Measurements from ENCODE around the gene CFAP299.

Gene CFAP299

DNA sequence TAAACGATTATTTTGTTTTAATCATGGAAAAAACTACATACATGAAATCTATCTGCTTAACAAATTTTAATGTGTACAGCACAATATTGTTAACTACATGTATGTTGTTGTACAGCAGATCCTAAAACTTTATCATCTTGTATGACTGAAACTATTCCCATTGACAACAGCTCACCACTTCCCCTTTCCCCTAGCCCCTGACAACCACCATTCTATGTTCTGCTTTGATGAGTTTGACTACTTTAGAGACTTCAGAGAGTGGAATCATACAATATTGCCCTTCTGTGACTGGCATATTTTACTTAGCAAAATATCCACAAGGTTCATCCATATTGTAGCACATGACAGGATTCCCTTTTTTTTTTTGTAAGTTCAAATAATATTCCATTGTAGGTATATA lies 185.9 kb downstream of the CFAP299 start:
- no peak for DNase-seq (ENCODE audit: low read depth)

DNA sequence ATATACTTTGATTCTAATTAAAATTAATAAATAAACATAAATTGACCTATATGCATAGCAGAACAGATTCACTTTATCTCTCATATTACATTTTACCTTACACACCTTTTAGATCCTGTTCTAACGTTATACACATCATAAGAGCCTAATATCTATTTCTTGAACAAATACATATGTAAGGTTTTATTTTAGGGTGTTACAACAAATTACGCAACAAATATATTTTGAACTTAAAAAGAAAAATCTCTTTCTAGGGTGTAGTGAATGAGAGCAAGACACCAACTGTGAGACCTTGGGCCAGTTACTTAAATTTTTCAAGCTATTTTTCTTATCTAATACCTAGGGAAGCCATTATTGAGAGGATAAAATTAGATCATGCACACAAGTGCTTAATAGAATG lies 191.2 kb downstream of the CFAP299 start:
- no peak for DNase-seq (ENCODE audit: low read depth)

DNA sequence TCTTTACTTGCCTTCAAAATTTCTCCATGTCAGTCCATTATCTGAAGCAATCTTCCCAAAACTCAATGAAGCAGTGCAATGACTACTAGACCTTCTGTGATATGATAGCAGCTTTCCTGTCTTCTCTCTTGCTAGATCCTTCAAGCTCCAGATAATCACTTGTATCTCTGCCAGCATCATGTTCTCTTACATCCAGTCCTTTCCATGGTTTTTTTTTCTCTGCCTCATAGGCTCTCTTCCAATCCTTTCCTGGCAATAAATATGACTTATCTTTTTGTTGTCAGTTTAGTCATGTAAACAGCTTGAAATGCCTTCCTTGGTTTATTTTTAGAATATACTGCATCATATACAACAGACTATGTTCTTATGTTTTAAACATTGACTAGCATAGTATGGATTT lies 193.5 kb downstream of the CFAP299 start:
- DNase-seq (ENCODE audit: low read depth) = no peak

DNA sequence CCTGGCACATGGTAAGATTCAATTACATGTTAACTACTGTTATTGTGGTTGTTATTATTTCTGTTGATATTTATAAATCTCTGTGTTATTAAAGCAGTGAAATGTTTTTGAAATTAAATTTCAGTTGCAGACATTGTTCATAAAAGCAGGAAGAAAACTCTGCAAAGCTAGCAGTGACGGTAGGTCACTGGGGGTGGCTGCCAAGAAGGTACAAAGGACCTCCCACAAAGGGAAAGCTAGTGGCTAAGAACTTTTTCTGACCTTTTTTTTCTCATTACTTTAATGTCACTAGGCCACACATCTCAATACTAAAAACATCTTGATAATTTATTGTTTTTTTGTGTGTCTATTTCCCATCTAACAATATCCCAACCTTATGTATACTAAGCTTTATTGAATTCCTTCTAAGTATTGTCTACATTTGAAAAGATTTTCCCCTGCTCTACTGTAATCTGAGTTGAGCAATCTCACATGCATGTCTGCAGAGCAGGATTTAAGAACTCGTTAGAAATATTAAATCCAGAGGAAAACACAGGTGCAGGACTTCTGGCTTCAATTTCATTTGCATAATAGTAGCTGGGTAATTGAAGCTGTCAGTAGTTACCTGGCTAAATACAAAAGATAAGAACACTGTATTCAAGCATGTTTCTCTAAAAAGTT lies 197.3 kb downstream of the CFAP299 start:
- no peak for DNase-seq (ENCODE audit: low read depth)

DNA sequence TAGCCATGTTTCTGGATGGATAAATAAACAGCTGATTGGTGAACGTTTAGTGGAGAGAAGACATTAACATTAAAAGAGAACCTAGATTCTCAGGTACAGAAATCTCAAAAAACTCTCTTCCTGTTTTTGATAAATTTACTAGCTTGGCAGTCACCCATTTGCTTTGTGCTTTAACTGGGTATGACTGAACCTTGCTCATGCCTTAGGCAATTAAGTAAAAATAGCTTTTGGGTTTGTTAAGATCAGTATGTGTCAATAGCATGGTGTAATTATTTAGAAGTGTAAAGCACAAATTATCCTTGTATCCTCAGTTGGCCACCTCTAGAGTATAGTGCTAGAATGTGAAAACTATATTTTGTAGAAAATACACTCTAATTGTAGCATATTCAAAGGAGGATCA lies 200.0 kb downstream of the CFAP299 start:
- no peak for DNase-seq (ENCODE audit: low read depth)

DNA sequence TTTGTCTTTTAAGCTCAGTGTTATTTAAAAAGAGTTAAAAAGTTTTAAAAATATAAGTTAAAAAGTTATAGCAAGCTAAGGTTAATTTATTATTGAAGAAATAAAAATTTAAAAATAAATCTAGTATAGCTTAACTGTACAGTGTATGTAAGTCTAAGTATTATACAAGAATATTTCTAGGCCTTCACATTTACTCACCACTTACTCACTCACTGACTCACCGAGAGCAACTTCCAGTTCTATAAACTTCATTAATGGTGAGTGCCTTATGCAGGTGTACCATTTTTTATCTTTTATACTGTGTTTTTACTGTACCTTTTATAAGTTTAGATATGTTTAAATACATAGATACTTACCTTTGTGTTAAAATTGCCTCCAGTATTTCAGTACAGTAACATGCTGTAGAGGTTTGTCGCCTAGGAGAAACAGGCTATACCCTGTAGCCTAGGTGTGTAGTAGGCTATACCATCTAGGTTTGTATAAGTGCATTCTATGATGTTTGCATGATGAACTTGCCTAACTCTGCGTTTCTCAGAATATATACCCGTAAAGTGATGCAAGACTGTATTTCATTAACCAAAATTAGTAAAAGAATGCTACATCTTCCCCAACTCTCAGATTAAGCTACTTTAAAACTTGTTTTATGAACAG lies 202.9 kb downstream of the CFAP299 start:
- no peak for DNase-seq (ENCODE audit: low read depth)

DNA sequence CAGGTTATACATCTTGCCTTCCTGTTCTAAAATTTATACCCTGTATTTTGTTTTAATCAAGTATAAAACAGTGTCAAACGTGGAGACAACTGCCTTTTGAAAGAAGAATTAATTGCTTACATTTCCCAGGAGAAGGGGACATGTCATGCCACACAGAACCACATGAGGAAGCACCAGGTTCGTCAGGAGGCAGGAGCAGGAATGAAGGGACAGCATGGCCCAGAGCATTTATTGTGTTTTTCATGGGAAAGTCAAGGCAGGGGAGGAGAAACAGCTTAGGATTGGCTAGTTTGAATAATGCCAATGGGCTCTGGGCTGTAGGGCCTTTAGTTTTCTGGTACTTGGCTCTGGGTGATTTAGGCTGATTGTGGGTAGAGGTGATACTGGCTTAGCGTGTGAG lies 203.7 kb downstream of the CFAP299 start:
- DNase-seq (ENCODE audit: low read depth) = no peak

DNA sequence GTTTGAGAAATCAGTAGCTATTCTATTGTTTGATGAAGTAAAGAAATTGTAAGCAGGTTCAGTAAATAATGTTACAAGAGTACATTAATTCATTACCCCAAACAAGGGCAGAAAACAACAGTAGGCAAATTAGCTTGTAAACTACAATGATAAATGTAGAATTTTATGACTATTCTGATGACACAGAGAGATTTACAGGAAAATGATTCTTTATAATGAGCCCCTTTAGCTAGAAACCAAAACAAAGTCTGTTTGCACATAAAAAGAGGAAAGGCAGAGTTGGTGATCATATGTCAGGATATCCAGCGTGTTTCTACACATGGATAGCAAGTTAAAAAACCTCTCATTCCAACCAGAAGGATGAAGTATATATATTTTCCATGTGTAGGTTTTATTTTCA lies 204.8 kb downstream of the CFAP299 start:
- DNase-seq (ENCODE audit: low read depth) = no peak

DNA sequence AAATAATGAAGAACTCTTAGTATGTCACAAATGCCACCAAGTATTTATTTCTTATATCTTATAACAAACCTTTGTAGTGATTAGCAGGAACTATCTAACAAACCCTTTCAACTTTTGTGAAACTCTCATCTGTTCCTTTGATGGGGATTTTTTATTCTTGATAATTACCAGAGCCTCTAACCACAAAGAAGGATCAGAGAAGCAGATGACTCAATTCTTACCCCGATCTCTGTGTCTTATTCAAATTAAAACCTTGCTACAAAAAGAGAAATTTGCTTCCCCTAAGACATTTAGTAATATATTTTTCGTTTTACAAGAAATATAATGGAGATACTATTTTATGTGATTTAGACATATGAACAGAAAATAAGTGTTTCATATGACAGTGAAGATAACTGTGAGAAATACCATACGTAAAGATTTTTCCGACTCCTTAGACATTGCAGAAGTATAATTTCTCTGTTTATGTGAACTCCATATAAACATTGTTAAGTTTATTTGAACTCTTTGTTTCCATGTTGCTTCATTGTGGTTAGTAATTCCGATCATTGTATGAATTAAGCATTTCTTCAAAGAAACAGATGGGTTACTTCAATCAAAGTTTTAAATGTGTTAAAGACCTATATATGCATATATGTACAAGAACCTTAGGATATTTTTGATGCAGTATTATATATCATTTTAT lies 205.4 kb downstream of the CFAP299 start:
- no peak for DNase-seq (ENCODE audit: low read depth)

DNA sequence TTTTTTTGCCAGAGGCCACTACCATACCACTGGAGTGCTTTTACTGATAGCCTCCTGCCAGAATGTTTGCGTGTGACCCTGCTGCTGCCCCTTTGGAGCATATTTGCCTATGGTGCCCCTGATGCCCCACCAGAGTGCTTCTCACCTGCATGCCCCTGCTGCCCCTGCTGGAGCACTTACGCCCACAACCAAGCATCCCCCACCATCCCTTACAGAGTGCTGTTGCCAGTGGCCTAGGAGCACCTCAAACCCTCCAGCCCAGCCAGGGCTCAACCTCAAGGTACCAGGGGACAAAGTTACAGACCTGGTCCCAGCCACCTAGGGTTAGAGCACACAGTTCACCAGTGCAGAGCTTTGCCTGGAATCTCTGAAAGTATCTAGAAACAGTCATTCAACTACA lies 207.2 kb downstream of the CFAP299 start:
- DNase-seq (ENCODE audit: low read depth) = no peak

DNA sequence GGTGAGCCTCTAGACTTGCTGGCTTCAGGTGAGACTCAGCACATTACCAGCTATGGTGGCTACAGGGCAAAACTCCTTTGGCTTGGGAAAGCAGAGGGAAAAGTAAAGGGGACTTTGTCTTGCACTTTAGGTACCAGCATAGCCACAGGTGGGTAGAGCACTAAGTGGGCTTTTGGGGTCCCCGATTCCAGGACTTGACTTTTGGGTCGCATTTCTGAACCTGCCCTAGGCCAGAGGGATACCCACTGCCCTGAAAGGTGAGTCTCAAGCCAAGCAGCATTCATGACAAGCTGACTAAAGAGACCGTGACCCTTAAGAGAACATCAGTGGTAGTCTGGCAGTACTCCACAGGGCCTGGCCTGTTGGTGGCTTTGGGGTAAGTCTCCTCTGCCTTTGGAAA lies 224.8 kb downstream of the CFAP299 start:
- no peak for DNase-seq (ENCODE audit: low read depth)

DNA sequence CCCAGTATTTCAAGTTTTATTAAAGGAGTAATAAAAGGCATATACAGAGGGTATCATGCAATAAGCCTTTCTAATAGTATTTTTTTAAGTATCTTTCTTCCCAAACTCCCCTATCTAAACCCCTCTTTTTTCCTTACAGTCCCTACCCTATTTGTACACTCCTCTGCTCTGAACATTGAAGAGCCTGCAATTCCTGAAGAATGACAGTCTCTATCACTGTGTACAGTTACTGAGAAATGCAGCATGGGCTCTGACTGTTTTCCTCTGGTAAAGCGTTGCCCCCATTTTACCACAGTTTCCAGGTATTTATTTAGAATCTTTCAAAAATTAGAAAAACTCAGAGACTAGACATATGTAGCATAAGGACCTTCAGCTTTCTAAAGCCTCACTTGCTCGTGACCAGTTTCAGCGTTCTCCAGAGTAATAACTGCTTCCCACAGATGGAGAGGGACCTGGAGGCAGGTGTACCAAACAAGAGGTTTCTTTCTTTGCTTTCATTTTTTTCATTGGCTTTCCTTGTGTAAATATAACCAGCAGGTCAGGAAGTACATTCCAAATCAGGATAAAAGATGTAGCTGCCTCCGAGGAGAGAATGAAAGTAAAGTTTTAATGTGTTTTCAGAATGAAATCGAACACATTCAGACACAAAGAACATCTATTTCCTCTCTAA lies 230.8 kb downstream of the CFAP299 start:
- DNase-seq (ENCODE audit: low read depth) = no peak

DNA sequence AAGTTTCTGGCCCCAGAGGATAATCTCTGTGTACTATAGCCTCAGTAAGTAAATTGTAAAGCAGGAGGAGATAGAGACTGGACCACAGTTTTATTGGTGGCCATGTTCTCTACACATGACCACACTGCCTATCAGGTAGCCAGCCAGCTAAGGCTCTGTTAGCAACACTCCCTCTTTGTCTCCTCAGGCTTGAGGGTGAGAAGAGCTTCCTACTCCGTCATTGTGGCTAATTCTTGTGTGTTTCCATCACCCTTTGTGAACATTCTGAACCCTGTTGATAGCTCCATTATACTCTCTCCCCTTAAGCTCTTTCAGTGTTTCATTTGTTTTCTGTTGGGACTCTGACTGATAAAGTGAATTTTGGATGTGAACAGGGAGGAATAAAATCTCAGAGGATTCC lies 233.4 kb downstream of the CFAP299 start:
- DNase-seq (ENCODE audit: low read depth) = no peak

DNA sequence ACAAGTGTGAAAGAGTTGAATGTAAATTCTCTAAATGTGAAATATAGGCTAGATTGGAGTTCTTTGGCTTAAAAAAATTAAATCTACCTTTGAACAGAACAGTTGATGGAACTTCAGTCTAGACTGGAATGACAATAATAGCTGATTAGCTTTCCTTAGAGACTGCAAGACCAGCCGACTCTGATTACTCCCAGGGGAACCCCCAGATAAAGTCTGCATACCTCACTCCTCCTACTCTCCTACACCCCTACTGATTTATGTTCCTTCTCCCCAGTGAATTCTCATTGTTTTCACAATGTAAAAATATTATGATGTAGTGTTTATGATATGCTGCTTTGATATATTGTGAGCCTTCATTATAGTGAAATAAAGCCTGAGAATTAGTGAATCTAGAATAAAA lies 241.3 kb downstream of the CFAP299 start:
- DNase-seq (ENCODE audit: low read depth) = no peak

DNA sequence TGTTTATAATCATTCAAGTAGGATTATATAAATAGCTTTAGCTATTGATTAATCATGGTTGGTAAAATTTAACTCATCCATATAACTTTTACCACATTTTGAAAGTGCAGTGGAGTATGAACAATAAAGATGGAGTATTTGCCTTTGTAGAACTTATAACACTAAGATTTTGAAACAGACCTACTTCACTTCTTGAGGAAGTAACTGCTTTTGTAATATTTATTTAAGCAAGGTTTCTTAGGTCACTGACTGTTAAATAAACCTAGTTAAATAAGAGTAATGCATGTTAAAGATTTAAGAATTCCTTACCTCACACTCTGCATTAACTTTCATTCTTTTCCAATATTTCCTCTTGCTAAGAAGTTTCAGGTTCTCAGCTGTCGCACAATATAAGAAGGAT lies 242.5 kb downstream of the CFAP299 start:
- DNase-seq (ENCODE audit: low read depth) = no peak

DNA sequence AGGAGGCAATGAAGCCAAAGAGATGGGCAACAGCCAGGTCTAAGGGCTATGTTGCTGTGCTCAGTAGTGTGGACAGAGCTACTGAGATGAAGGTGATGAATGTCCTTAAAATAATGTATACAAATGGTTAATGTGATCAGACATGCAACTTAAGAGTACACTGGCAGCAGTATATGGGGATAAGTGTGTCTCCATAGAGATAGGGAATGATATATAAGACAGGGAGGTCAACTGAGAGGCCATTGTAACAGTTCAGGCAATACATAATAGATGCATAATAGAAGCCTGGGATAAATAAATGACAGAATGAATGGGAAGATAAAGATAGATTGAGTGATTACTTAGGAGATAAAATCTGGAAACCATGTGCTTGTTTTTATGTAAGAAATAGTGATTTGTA lies 250.0 kb downstream of the CFAP299 start:
- DNase-seq (ENCODE audit: low read depth) = no peak

DNA sequence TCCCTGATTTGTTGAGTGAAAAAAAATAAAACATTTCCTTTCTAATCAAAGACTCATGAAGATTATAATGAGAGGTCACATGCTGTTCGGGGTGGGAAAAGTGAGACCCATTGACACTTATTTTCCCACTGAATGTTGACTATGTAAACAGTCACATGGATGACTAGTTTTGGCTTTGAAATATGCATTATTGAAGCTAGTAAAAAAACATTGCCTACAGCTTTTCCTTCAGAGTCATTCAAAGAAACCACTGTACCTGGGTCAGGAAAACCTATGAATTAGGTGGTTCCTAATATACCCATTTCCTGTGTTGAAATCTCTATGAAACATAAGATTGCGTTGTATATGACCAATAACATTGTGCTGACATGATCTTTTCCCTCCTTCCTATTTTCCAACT lies 251.2 kb downstream of the CFAP299 start:
- DNase-seq (ENCODE audit: low read depth) = no peak

DNA sequence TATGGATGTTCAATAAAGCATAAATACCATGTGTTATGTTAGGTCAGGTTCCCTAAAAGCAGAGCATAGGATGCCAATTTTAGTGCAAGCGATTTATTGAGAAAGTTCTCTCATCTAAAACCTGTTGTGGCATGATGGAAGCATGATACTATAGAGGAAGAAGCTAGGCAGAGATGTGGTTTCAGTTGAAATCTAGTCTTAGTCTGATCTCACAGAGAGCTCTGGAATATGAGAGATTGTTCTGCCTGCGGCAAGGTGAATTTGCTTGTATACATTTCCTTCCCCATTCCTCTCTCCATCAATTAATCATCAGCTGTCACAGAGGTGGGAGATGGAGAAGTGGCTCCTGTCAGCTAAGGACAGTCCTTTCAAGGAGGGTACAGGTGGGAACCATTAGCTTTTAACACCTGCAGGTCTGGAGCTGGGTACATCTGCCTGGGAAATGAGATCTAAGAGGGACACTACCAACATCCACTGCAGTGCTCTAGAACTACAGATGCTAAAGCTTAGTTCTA lies 252.4 kb downstream of the CFAP299 start:
- no peak for DNase-seq (ENCODE audit: low read depth)

DNA sequence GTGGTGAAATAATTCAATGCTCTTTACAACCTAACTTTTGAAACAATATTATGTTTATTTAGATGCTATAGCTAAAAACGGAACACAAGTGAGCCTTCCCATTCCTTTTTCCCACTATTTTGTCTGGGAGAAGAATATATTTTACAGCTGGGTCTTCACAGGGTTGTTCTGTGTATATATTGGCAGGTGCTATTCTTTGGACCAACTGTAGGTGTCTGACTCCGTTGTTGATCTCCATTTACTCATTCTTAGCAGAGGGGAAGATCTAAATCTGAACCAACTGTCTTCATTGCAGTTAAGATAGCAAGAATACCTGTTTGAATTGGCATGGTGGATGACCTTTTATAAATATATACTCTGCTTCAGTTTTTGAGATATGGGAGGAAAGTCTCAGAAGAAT lies 257.4 kb downstream of the CFAP299 start:
- no peak for DNase-seq (ENCODE audit: low read depth)

DNA sequence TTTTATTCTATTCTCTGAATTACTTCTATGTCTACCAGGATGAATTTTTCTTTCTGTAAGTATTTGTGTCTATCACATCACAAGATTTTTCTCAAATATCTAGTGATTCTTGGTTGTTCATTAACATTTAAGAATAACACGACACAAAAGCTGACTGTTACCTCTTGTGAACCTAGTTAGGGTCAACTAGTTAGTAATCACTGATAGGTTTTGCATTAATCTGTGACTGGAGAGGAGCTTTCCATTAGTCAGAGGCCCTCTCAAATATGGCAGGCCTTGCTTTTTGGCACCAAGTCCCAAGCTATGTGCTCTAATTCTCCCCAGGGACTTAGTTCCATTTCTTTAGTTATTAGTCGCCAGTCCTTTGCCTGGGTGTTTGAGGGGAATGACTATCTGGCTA lies 259.2 kb downstream of the CFAP299 start:
- no peak for DNase-seq (ENCODE audit: low read depth)

DNA sequence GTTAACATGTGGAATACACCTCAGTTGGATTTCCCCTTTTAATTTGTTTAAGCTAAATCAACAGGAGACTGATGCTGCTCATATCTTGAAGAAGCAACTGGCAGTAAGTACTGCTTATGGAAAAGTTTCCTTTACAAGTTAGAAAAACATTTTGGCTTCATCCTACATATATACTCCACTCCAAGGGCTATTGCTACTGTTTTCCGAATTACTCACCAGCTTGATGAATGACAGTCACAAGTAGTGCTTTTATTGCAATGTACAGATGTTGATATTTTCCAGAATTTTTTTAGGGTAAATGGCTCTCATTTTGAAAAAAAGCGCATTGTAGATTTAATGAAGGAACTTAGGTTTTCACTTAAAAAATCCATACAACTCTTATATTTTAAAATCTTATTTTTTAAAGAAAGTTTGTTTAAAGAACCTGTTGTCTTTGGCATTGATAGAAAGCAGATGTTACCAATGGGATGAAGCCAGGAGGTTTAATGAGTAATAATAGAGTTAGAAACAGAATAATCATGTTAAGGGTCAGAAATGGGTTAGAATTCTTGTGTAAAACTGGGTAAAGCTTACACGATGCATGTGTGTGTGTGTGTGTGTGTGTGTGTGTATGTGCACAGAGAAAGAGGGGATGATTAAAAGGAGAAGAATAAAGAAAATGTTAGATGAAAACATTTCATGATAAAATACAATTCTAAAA lies 272.9 kb downstream of the CFAP299 start:
- DNase-seq (ENCODE audit: low read depth) = peak; percentile 8

DNA sequence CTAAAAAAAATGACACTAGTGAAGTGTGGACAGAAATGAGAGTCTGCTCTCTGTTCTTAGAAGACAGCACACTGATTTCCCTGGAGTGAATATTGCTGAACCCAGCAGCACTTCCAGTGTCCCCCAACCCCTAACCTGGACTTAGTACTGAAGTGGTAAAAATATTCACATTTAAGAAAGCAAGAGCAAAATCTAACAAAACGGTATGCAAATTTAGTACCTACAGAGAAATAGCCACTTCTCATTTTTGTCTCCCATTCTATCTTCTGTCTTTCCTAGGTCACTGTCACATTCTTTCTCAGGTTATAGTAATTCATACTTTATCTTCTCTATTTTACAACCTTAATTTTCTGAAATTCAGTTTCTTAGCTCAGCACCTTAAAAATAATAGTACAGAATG lies 274.7 kb downstream of the CFAP299 start:
- no peak for DNase-seq (ENCODE audit: low read depth)

Measured in fibroblast of the conjunctiva (primary cell).